GM21423 (cell line): ENCODE results near the gene PLCH1.

ENCODE experiments used
- ATAC-seq: cut with Tn5 transposase; IDR thresholded peaks from one replicate; pipeline ENCODE4 v1.9.1; 2021; ENCODE audit warnings: mild to moderate bottlenecking, moderate library complexity; ENCODE audit not compliant: unreplicated experiment

The PLCH1 gene

DNA sequence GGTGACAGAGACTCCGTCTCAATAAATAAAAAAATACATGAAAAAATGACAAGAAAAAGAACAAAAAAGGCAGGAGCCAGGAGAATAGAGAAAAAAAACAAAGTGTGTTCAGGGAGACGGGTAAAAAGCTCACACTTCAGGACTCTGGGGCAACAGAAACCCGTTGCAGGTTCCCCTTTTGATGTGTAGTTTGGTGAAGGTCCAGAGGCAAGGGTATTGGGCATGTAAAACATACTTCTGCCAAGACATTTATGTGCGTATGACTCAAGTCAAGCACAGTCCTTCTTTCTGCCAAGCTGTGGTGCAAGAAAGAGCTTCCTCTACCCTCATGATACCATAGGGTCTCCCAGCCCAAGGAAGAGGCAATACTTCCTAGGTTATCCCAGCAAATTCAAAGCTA lies 418.0 kb downstream of the PLCH1 start:
- ATAC-seq = no peak

DNA sequence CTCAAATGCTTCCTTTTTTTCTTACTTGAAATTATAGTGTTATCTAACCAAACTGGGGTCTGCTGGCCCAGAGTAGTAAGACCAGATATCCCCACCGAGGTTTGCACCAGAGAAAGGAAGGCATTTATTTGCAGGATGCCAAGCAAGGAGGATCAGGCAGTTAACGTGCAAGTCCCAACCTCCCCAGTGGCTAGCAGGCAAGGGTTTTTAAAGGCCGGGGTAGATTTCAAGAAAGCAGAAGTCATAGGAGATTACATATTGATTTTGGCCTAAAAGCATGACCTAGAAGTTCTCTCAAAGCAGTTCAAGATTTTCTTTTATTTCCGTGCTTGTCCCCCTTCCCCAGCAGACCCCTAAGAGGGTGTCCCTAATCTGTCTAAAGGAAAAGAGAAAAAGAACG lies 418.6 kb downstream of the PLCH1 start:
- ATAC-seq = no peak
